ENCODE results near the gene LYZ.

The LYZ gene

DNA sequence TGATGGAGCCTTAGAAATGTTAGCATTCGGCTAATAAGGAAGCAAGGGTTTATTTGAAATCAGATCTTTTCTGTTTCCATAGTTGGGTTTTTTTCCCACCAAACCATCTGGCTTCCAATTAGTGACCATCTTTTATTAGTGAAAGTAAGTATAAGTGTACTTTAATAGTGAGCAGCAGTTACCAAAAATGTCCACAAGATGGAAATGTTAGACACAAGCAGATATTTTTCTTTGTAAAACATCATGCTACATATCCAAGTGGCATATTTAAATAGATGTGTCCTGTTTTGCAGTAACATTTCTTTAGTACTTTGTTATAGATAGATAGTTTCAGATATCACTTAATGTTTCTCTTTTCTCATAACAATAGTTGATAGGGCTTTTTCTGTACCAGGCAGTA lies 40.2 kb downstream of the LYZ start:
- Histone ChIP-seq H3K4me3 (ENCODE audit: low read length in 2 of 2) (no peak overlapping the region), H3K9ac (ENCODE audit: low read length in 2 of 2) (no peak overlapping the region), H3K27ac (ENCODE audit: low read length) (no peak overlapping the region), H3K9me3 (ENCODE audit: control insufficient read depth in 2 of 2, low read length in 2 of 2) (no peaks in the 10 kb centered on the region), H3K4me1 (ENCODE audit: control insufficient read depth, insufficient read depth, low read length) (no peaks in the 10 kb centered on the region), H3K36me3 (ENCODE audit: control insufficient read depth in 2 of 2, insufficient read depth in 2 of 2, low read length in 2 of 2) (no peaks in the 10 kb centered on the region), H3K27me3 (ENCODE audit: control insufficient read depth in 1 of 2, insufficient read depth in 2 of 2, low read length in 2 of 2) (no peaks in the 10 kb centered on the region)

GRCh38 chr12:69389831-69390230 lies 41.6 kb downstream of the LYZ start:
- Histone ChIP-seq H3K27me3 (ENCODE audit: control insufficient read depth in 1 of 2, insufficient read depth in 2 of 2, low read length in 2 of 2) (no peaks in the 10 kb centered on the region), H3K4me1 (ENCODE audit: control insufficient read depth, insufficient read depth, low read length) (no peaks in the 10 kb centered on the region), H3K36me3 (ENCODE audit: control insufficient read depth in 2 of 2, insufficient read depth in 2 of 2, low read length in 2 of 2) (no peaks in the 10 kb centered on the region), H3K4me3 (ENCODE audit: low read length in 2 of 2) (no peak overlapping the region), H3K9ac (ENCODE audit: low read length in 2 of 2) (no peak overlapping the region), H3K27ac (ENCODE audit: low read length) (no peak overlapping the region), H3K9me3 (ENCODE audit: control insufficient read depth in 2 of 2, low read length in 2 of 2) (no peaks in the 10 kb centered on the region)

GRCh38 chr12:69392179-69392928 lies 44.2 kb downstream of the LYZ start:
- Histone ChIP-seq H3K9ac (ENCODE audit: low read length in 2 of 2) (no peak overlapping the region), H3K4me3 (ENCODE audit: low read length in 2 of 2) (no peak overlapping the region), H3K27ac (ENCODE audit: low read length) (no peak overlapping the region), H3K4me1 (ENCODE audit: control insufficient read depth, insufficient read depth, low read length) (no peaks in the 10 kb centered on the region), H3K9me3 (ENCODE audit: control insufficient read depth in 2 of 2, low read length in 2 of 2) (no peaks in the 10 kb centered on the region), H3K27me3 (ENCODE audit: control insufficient read depth in 1 of 2, insufficient read depth in 2 of 2, low read length in 2 of 2) (no peaks in the 10 kb centered on the region), H3K36me3 (ENCODE audit: control insufficient read depth in 2 of 2, insufficient read depth in 2 of 2, low read length in 2 of 2) (no peaks in the 10 kb centered on the region)

DNA sequence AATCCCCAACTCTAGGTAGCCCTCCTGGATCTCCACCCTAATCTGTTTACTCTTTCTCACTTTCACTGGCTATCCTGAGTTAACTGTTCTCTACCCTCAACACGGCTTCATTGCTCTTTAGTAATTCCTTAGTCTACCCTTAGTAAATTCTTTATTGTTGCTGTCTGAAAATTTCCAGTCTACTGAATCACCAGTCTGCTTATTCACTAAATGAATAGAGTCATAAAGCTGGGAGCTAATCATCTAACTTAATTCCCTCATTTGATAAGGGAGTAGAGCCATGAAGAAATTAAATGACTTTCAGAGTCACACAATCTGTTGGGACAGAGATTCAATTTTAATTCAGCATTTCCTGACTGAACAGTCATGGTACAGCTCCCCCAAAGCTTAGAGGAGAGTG lies 47.9 kb downstream of the LYZ start:
- Histone ChIP-seq H3K9ac (ENCODE audit: low read length in 2 of 2) (no peak overlapping the region), H3K27me3 (ENCODE audit: control insufficient read depth in 1 of 2, insufficient read depth in 2 of 2, low read length in 2 of 2) (no peaks in the 10 kb centered on the region), H3K36me3 (ENCODE audit: control insufficient read depth in 2 of 2, insufficient read depth in 2 of 2, low read length in 2 of 2) (no peaks in the 10 kb centered on the region), H3K4me1 (ENCODE audit: control insufficient read depth, insufficient read depth, low read length) (no peaks in the 10 kb centered on the region), H3K27ac (ENCODE audit: low read length) (no peak overlapping the region), H3K9me3 (ENCODE audit: control insufficient read depth in 2 of 2, low read length in 2 of 2) (no peaks in the 10 kb centered on the region), H3K4me3 (ENCODE audit: low read length in 2 of 2) (no peak overlapping the region)

DNA sequence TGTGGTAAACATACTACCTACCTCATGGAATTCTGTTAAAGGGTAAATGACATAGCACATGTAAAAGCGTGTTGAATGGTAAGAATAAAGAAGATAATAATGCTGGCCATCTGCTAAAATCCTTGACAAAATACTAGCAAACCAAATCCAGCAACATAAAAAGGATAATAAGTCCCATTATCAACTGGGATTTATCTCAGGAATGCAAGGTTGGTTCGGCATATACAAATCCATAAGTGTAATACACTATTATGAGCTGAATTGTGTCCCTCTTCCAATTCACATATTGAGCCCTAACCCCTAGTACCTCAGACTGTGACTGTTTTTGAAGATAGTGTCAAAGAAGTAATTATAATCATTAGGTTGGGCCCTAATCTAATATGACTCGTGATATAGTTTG lies 48.8 kb downstream of the LYZ start:
- no peaks in the 10 kb centered on the region for H3K9me3 ChIP-seq (ENCODE audit: control insufficient read depth in 2 of 2, low read length in 2 of 2)
- H3K36me3 ChIP-seq (ENCODE audit: control insufficient read depth in 2 of 2, insufficient read depth in 2 of 2, low read length in 2 of 2), result no peaks in the 10 kb centered on the region
- H3K27ac ChIP-seq (ENCODE audit: low read length), result no peak overlapping the region
- no peaks in the 10 kb centered on the region for H3K4me1 ChIP-seq (ENCODE audit: control insufficient read depth, insufficient read depth, low read length)
- no peaks in the 10 kb centered on the region for H3K27me3 ChIP-seq (ENCODE audit: control insufficient read depth in 1 of 2, insufficient read depth in 2 of 2, low read length in 2 of 2)
- no peak overlapping the region for H3K9ac ChIP-seq (ENCODE audit: low read length in 2 of 2)
- H3K4me3 ChIP-seq (ENCODE audit: low read length in 2 of 2), result no peak overlapping the region

DNA sequence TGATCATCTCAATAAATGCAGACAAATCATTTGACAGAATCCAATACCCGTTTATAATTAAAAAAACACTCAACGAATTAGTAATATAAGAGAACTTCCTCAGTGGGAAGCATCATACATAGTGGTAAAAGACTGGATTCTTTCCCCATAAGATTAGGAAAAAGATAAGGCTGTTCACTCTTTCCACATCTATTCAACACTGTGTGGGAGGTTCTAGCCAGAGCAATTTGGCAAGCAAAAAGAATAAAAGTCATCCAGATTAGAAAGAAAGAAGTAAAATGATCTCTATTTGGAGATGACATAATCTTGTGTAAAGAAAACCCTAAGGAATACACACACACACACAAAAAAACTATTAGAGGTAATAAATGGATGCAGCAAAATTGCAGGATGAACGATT lies 49.8 kb downstream of the LYZ start:
- Histone ChIP-seq H3K9ac (ENCODE audit: low read length in 2 of 2) (no peak overlapping the region), H3K27ac (ENCODE audit: low read length) (no peak overlapping the region), H3K4me3 (ENCODE audit: low read length in 2 of 2) (no peak overlapping the region), H3K4me1 (ENCODE audit: control insufficient read depth, insufficient read depth, low read length) (no peaks in the 10 kb centered on the region), H3K27me3 (ENCODE audit: control insufficient read depth in 1 of 2, insufficient read depth in 2 of 2, low read length in 2 of 2) (no peaks in the 10 kb centered on the region), H3K9me3 (ENCODE audit: control insufficient read depth in 2 of 2, low read length in 2 of 2) (no peaks in the 10 kb centered on the region), H3K36me3 (ENCODE audit: control insufficient read depth in 2 of 2, insufficient read depth in 2 of 2, low read length in 2 of 2) (no peaks in the 10 kb centered on the region)

DNA sequence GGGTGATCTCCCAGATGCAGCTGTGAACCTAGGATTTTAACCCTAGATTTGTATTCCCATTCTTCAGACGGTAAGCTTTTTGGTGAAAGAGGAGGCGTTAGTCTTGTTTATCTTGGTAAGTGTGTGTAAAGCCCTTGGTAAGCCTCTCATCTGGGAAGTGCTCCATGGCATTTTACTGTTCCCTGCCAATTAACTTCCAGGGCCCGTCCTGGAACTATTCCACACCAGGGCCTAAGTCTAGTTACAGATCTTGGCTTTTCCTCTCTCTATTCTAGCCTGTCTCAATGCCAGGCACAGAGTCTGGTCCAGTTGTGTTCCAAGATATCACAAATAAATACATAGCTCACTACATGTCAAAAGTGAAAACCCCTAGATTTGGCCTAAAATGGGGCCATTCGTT lies 53.8 kb downstream of the LYZ start:
- Histone ChIP-seq H3K9ac (ENCODE audit: low read length in 2 of 2) (no peak overlapping the region), H3K36me3 (ENCODE audit: control insufficient read depth in 2 of 2, insufficient read depth in 2 of 2, low read length in 2 of 2) (no peaks in the 10 kb centered on the region), H3K4me3 (ENCODE audit: low read length in 2 of 2) (no peak overlapping the region), H3K27ac (ENCODE audit: low read length) (no peak overlapping the region), H3K27me3 (ENCODE audit: control insufficient read depth in 1 of 2, insufficient read depth in 2 of 2, low read length in 2 of 2) (no peaks in the 10 kb centered on the region), H3K4me1 (ENCODE audit: control insufficient read depth, insufficient read depth, low read length) (no peaks in the 10 kb centered on the region), H3K9me3 (ENCODE audit: control insufficient read depth in 2 of 2, low read length in 2 of 2) (no peaks in the 10 kb centered on the region)

Data from stomach smooth muscle (tissue), 2 donors.